ENCODE results near the gene FAM200A.

FAM200A gene

DNA sequence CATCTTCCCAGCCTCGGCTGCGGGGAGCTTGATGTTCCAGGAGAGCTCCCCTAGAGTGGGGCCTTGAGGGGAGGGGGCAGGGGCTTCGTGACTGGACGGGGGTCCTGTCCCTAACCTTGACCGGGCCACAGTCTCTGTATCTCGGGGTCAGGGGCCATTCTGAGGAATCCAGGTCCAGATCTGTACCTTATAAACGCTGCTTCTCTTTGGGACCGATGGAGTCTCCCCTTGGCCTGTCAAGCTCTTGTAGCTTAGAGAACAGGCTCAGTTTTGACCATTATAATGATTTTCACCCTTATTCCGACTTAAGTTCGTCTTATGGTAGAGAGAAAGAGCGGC is 46.6 kb downstream of the FAM200A start:
- ChIA-PET CTCF (interaction anchor here (0.6 kb wide), 1 partner anchor 15 kb away, joined by 3 read pairs; no protein-coding TSS in a partner anchor), POLR2A (interaction anchor here (0.7 to 2.1 kb wide), 16 partner anchors 11 to 596 kb away, joined by 3 to 26 read pairs (median 6); partner anchors contain the start of genes AP4M1, CPSF4, FAM200A and MCM7)
- Histone ChIP-seq H3K9me3 (ENCODE audit: control insufficient read depth, insufficient read depth, low read depth, low read length) (no peaks in the 10 kb centered on the region), H3K36me3 (ENCODE audit: control insufficient read depth in 2 of 2, insufficient read depth in 1 of 2, low read length in 2 of 2) (peaks cover 0 to 11% of the 10 kb centered on the region in 2 experiments; a peak in 1 of 3 replicates), H3K4me1 (ENCODE audit: control insufficient read depth, insufficient read depth, low read length) (no peaks in the 10 kb centered on the region), H3K27ac (ENCODE audit: extremely low read depth, low read depth, low read length) (peak overlapping the region; percentile 51; the same call in 1 of the 2 replicates), H3K4me3 (ENCODE audit: low read depth, low read length) (peak overlapping the region; percentile 95)
- TF ChIP-seq ZNF670 (tag by site-specific recombination; IDR thresholded peaks at IDR 0.05; ENCODE audit: low read depth) (no peak), ZFP37 (tag by site-specific recombination; IDR thresholded peaks at IDR 0.05) (0 out of 2 replicates have a peak, but pooled peaks have one; percentile 2), ZNF24 (tag by site-specific recombination; IDR thresholded peaks at IDR 0.05) (0 out of 2 replicates have a peak, but pooled peaks have one; percentile 1)
- TF ChIP-seq, protein P1, sequence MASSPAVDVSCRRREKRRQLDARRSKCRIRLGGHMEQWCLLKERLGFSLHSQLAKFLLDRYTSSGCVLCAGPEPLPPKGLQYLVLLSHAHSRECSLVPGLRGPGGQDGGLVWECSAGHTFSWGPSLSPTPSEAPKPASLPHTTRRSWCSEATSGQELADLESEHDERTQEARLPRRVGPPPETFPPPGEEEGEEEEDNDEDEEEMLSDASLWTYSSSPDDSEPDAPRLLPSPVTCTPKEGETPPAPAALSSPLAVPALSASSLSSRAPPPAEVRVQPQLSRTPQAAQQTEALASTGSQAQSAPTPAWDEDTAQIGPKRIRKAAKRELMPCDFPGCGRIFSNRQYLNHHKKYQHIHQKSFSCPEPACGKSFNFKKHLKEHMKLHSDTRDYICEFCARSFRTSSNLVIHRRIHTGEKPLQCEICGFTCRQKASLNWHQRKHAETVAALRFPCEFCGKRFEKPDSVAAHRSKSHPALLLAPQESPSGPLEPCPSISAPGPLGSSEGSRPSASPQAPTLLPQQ (tag by site-specific recombination; IDR thresholded peaks at IDR 0.05): 0 out of 2 replicates have a peak, but pooled peaks have one; percentile 1
- TF ChIP-seq, protein P2, sequence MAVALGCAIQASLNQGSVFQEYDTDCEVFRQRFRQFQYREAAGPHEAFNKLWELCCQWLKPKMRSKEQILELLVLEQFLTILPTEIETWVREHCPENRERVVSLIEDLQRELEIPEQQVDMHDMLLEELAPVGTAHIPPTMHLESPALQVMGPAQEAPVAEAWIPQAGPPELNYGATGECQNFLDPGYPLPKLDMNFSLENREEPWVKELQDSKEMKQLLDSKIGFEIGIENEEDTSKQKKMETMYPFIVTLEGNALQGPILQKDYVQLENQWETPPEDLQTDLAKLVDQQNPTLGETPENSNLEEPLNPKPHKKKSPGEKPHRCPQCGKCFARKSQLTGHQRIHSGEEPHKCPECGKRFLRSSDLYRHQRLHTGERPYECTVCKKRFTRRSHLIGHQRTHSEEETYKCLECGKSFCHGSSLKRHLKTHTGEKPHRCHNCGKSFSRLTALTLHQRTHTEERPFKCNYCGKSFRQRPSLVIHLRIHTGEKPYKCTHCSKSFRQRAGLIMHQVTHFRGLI (tag by site-specific recombination; IDR thresholded peaks at IDR 0.05): no peak
- TF ChIP-seq, protein P3, sequence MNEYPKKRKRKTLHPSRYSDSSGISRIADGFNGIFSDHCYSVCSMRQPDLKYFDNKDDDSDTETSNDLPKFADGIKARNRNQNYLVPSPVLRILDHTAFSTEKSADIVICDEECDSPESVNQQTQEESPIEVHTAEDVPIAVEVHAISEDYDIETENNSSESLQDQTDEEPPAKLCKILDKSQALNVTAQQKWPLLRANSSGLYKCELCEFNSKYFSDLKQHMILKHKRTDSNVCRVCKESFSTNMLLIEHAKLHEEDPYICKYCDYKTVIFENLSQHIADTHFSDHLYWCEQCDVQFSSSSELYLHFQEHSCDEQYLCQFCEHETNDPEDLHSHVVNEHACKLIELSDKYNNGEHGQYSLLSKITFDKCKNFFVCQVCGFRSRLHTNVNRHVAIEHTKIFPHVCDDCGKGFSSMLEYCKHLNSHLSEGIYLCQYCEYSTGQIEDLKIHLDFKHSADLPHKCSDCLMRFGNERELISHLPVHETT (tag by site-specific recombination; IDR thresholded peaks at IDR 0.05): 0 out of 2 replicates have a peak, but pooled peaks have one; percentile 1

DNA sequence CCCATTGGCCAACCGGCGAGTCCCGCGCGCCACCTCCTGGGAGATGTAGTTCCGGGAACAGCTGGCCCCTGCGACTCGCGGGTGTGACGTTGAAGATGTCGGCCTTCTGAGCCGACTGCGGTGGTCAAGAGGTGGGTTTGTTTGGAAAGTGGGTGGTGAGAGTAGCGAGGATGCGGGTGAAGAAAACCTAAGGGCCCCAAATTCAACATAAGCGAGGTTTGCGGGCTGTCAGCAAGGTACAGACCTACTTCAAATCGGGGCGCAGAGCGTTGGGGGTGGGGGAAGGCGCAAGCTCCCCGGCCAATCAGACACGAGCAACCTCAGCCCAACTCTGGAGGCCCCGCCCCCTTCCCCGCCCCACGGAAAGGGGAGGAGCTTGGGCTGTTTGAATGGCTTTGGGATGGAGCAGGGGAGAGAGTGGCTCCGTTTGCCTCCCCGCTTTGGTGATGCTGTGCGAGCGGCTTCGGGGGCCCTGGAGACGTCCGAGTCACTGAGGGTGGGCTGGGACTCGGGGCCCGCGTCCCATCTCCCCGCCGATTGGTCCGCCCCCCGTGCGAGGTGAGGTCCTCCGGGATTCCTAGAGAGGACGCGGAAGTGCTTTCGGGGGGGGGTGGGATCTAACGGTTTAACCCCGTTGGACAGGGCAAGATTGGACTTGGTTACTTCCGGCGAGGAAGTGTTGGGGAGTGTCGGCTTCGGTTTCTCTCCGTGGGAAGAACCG is 47.2 kb downstream of the FAM200A start, which contains the start of gene ZKSCAN5:
Gene ZKSCAN5, plus strand, starts transcription at position 60 of the 721 bp plus-strand sequence. CDS start 1,383 bp downstream, outside the sequence.
- peaks cover 0 to 7% of the 10 kb centered on the region in 2 experiments; a peak in 1 of 3 replicates for H3K36me3 ChIP-seq (ENCODE audit: control insufficient read depth in 2 of 2, insufficient read depth in 1 of 2, low read length in 2 of 2)
- H3K4me3 ChIP-seq (ENCODE audit: low read depth, low read length): peak within 1 kb of the TSS; percentile 95
- H3K4me1 ChIP-seq (ENCODE audit: control insufficient read depth, insufficient read depth, low read length): no peaks in the 10 kb centered on the region
- no peaks in the 10 kb centered on the region for H3K9me3 ChIP-seq (ENCODE audit: control insufficient read depth, insufficient read depth, low read depth, low read length)
- H3K27ac ChIP-seq (ENCODE audit: extremely low read depth, low read depth, low read length): peak within 1 kb of the TSS; percentile 51; the same call in 1 of the 2 replicates
- ChIA-PET CTCF (interaction anchor here (0.6 to 1.1 kb wide), 2 partner anchors 13 to 15 kb away, joined by 3 to 4 read pairs; no protein-coding TSS in a partner anchor), POLR2A (interaction anchor here (0.6 to 2.1 kb wide), 20 partner anchors 11 to 1693 kb away, joined by 3 to 26 read pairs (median 5); partner anchors contain the start of genes AP4M1, CPSF4, FAM200A and MCM7)
- 0 out of 2 replicates have a peak, but pooled peaks have one; percentile 44 for TF ChIP-seq ZNF501 (tag by site-specific recombination; IDR thresholded peaks at IDR 0.05)
- TF ChIP-seq ZBTB17 (tag by site-specific recombination; IDR thresholded peaks at IDR 0.05): peak; percentile 95
- TF ChIP-seq, protein P4, sequence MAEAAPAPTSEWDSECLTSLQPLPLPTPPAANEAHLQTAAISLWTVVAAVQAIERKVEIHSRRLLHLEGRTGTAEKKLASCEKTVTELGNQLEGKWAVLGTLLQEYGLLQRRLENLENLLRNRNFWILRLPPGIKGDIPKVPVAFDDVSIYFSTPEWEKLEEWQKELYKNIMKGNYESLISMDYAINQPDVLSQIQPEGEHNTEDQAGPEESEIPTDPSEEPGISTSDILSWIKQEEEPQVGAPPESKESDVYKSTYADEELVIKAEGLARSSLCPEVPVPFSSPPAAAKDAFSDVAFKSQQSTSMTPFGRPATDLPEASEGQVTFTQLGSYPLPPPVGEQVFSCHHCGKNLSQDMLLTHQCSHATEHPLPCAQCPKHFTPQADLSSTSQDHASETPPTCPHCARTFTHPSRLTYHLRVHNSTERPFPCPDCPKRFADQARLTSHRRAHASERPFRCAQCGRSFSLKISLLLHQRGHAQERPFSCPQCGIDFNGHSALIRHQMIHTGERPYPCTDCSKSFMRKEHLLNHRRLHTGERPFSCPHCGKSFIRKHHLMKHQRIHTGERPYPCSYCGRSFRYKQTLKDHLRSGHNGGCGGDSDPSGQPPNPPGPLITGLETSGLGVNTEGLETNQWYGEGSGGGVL (tag by site-specific recombination; IDR thresholded peaks at IDR 0.05): peak; percentile 73
- TF ChIP-seq, protein P5, sequence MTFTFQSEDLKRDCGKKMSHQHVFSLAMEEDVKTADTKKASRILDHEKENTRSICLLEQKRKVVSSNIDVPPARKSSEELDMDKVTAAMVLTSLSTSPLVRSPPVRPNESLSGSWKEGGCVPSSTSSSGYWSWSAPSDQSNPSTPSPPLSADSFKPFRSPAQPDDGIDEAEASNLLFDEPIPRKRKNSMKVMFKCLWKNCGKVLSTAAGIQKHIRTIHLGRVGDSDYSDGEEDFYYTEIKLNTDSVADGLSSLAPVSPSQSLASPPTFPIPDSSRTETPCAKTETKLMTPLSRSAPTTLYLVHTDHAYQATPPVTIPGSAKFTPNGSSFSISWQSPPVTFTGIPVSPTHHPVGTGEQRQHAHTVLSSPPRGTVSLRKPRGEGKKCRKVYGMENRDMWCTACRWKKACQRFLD (tag by site-specific recombination; IDR thresholded peaks at IDR 0.05): no peak
- peak; percentile 59 for TF ChIP-seq ZBTB21 (tag by site-specific recombination; IDR thresholded peaks at IDR 0.05)
- TF ChIP-seq FEZF1 (tag by site-specific recombination; IDR thresholded peaks at IDR 0.05): peak; percentile 49; the same call in 1 of the 2 replicates
- TF ChIP-seq, protein P6, sequence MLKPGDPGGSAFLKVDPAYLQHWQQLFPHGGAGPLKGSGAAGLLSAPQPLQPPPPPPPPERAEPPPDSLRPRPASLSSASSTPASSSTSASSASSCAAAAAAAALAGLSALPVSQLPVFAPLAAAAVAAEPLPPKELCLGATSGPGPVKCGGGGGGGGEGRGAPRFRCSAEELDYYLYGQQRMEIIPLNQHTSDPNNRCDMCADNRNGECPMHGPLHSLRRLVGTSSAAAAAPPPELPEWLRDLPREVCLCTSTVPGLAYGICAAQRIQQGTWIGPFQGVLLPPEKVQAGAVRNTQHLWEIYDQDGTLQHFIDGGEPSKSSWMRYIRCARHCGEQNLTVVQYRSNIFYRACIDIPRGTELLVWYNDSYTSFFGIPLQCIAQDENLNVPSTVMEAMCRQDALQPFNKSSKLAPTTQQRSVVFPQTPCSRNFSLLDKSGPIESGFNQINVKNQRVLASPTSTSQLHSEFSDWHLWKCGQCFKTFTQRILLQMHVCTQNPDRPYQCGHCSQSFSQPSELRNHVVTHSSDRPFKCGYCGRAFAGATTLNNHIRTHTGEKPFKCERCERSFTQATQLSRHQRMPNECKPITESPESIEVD (tag by site-specific recombination; IDR thresholded peaks at IDR 0.05): no peak
- TF ChIP-seq ZNF366 (tag by site-specific recombination; conservative IDR thresholded peaks at IDR 0.05): no peak
- TF ChIP-seq ZNF654 (tag by site-specific recombination; IDR thresholded peaks at IDR 0.05; ENCODE audit: low read depth): no peak
- no peak for TF ChIP-seq SETDB1 (IDR thresholded peaks at IDR 0.05; ENCODE audit: insufficient read length, low read length)
- TF ChIP-seq, protein P7, sequence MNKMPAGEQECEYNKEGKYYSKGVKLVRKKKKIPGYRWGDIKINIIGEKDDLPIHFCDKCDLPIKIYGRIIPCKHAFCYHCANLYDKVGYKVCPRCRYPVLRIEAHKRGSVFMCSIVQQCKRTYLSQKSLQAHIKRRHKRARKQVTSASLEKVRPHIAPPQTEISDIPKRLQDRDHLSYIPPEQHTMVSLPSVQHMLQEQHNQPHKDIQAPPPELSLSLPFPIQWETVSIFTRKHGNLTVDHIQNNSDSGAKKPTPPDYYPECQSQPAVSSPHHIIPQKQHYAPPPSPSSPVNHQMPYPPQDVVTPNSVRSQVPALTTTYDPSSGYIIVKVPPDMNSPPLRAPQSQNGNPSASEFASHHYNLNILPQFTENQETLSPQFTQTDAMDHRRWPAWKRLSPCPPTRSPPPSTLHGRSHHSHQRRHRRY (tag by site-specific recombination; IDR thresholded peaks at IDR 0.05): no peak
- no peak for TF ChIP-seq ZNF157 (tag by site-specific recombination; IDR thresholded peaks at IDR 0.05)
- TF ChIP-seq, protein P8, sequence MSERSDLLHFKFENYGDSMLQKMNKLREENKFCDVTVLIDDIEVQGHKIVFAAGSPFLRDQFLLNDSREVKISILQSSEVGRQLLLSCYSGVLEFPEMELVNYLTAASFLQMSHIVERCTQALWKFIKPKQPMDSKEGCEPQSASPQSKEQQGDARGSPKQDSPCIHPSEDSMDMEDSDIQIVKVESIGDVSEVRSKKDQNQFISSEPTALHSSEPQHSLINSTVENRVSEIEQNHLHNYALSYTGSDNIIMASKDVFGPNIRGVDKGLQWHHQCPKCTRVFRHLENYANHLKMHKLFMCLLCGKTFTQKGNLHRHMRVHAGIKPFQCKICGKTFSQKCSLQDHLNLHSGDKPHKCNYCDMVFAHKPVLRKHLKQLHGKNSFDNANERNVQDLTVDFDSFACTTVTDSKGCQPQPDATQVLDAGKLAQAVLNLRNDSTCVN (tag by site-specific recombination; optimal IDR thresholded peaks at IDR 0.05): peak; percentile 32
